CD4-positive, CD25-positive, alpha-beta regulatory T cell (primary cell): ENCODE data around the gene MMP1. TPM values are rescaled to one million over a fixed set of nuclear protein-coding genes. Genes with fewer than 3 reads are reported as not detected.
"Not testable (repeated sequence)": the region's sequence is repeated elsewhere in the genome, so short reads cannot be mapped to it uniquely, and the experiment has no call there.

ENCODE experiments used
- ATAC-seq, 2 donors: fragments of 150-1000 bp; cut with Tn5 transposase; one replicate each; pipeline ENCODE4 v1.10.0; 2021; ENCODE audit warnings: low read depth in 2 of 2, moderate number of reproducible peaks in 2 of 2, moderate library complexity in 1 of 2
- DNase-seq, 3 donors: peaks; one replicate each; pipeline versions ENCODE4 v3.0.0 to v3.0.0-alpha.2; 2012 to 2022; ENCODE audit warnings: mixed read lengths in 1 of 3
- H3K27ac ChIP-seq: one replicate; pipeline ENCODE4 v1.7.0; 2013; ENCODE audit warnings: mild to moderate bottlenecking, low read length; ENCODE audit not compliant: insufficient read depth, poor library complexity, severe bottlenecking
- H3K27me3 ChIP-seq: one replicate; pipeline ENCODE4 v1.7.0; 2013; ENCODE audit warnings: low read length; ENCODE audit not compliant: control insufficient read depth, insufficient read depth
- H3K36me3 ChIP-seq: one replicate; pipeline ENCODE4 v1.7.0; 2013; ENCODE audit warnings: mild to moderate bottlenecking, low read length, moderate library complexity; ENCODE audit not compliant: control insufficient read depth, insufficient read depth
- H3K4me1 ChIP-seq: 2 replicates; pipeline ENCODE4 v1.7.0; 2013; ENCODE audit warnings: mild to moderate bottlenecking, low read length; ENCODE audit not compliant: insufficient read depth, control insufficient read depth, poor library complexity, severe bottlenecking
- H3K4me3 ChIP-seq: one replicate; pipeline ENCODE4 v1.7.0; 2013; ENCODE audit warnings: low read depth, mild to moderate bottlenecking, low read length, moderate library complexity
- H3K9me3 ChIP-seq, 2 experiments: 1 replicate in 1 of 2; 2 replicates in 1 of 2; pipeline ENCODE4 v1.7.0; 2013; ENCODE audit warnings: low read length in 2 of 2, mild to moderate bottlenecking in 1 of 2, moderate library complexity in 1 of 2; ENCODE audit not compliant: control insufficient read depth in 2 of 2
- H3K27ac Mint-ChIP-seq, 3 donors: one replicate each; pipeline ENCODE4 v1.8.0; 2020 to 2022; ENCODE audit warnings: mild to moderate bottlenecking in 3 of 3, mixed read lengths in 3 of 3, moderate library complexity in 2 of 3
- H3K27me3 Mint-ChIP-seq: one replicate; pipeline ENCODE4 v1.8.0; 2022; ENCODE audit warnings: mild to moderate bottlenecking, mixed read lengths
- H3K36me3 Mint-ChIP-seq: one replicate; pipeline ENCODE4 v1.8.0; 2020; ENCODE audit warnings: mixed read lengths
- H3K4me1 Mint-ChIP-seq, 4 donors: one replicate each; pipeline ENCODE4 v1.8.0; 2020 to 2022; ENCODE audit warnings: mixed read lengths in 4 of 4, mild to moderate bottlenecking in 1 of 4
- H3K4me3 Mint-ChIP-seq, 4 donors: one replicate each; pipeline ENCODE4 v1.8.0; 2020 to 2022; ENCODE audit warnings: mild to moderate bottlenecking in 4 of 4, mixed read lengths in 4 of 4, moderate library complexity in 3 of 4
- H3K9me3 Mint-ChIP-seq, 7 donors: one replicate each; pipeline ENCODE4 v1.8.0; 2020 to 2022; ENCODE audit warnings: mixed read lengths in 7 of 7, mild to moderate bottlenecking in 3 of 7, moderate library complexity in 2 of 7
- polyA plus RNA-seq, 4 donors: library from polyadenylated mRNA; unstranded; fragments of 300-500 nt; fragmentation: Illumina TruSeq; gene quantifications; one replicate each; pipeline ENCODE4 v1.2.3, GENCODE V29; 2021
- total RNA-seq: library from RNA; stranded (reverse); gene quantifications from one replicate; pipeline ENCODE4 v1.2.3, GENCODE V29; 2022

Gene MMP1
- total and polyA plus RNA-seq, 5 donors from 2014 or later, result not detected

DNA sequence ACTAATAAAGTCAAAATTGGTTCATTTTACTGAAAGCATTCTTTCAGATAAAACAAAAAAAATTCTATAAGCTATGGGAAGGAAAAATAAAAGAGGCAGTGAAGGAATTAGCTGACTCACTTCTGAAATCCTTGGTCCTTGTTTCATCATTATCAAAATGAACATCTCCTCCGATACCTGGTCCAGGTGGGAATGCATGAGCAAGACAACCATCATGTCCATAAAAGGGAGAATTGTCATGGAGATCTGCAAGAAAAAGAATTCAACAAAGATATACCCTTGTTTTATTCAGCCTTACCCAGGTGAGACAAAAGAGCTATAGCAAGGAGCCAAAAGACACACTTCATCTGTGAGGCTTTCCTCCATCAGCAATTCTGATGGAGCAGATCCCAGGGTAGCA is 44.7 kb downstream of the MMP1 start:
- no peak for ATAC-seq
- Mint-ChIP-seq H3K27ac (no peak overlapping the region), H3K4me1 (no peaks in the 10 kb centered on the region), H3K9me3 (peaks cover 0 to 9% (median 1%) of the 10 kb centered on the region in 7 donors), H3K27me3 (peaks cover 13% of the 10 kb centered on the region), H3K36me3 (no peaks in the 10 kb centered on the region), H3K4me3 (no peak overlapping the region)
- Histone ChIP-seq H3K27me3 (peaks cover 7% of the 10 kb centered on the region), H3K4me3 (no peak overlapping the region), H3K27ac (no peak overlapping the region), H3K4me1 (no peaks in the 10 kb centered on the region), H3K9me3 (no peaks in the 10 kb centered on the region), H3K36me3 (no peaks in the 10 kb centered on the region)
- no peak for DNase-seq

DNA sequence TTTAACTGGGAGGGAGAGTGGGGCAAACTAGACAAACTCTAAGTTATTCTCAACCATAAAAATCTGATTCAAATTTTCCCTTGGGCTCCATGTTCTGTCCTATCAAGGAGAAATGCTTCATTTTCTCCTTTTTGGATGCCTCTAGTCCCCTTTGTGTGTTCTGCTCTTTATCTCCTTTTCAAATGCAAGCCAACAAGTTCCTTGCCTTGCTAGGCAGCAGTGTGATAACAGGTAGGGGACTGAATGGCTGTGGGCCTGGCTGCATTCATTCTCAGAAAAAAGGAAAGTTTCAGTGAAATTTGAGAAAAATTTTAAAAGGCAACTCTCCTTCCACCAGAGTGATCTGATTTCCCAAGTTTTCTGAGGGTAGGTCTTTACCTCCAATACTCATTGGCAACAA is 46.3 kb downstream of the MMP1 start:
- Histone ChIP-seq H3K27me3 (peaks cover 4% of the 10 kb centered on the region), H3K27ac (no peak overlapping the region), H3K4me1 (no peaks in the 10 kb centered on the region), H3K4me3 (no peak overlapping the region), H3K9me3 (no peaks in the 10 kb centered on the region), H3K36me3 (no peaks in the 10 kb centered on the region)
- Mint-ChIP-seq H3K36me3 (no peaks in the 10 kb centered on the region), H3K4me3 (no peak overlapping the region), H3K27ac (no peak overlapping the region), H3K9me3 (peaks cover 0 to 12% (median 7%) of the 10 kb centered on the region in 7 donors), H3K27me3 (peaks cover 6% of the 10 kb centered on the region), H3K4me1 (no peaks in the 10 kb centered on the region)
- ATAC-seq, result no peak
- DNase-seq, result no peak

DNA sequence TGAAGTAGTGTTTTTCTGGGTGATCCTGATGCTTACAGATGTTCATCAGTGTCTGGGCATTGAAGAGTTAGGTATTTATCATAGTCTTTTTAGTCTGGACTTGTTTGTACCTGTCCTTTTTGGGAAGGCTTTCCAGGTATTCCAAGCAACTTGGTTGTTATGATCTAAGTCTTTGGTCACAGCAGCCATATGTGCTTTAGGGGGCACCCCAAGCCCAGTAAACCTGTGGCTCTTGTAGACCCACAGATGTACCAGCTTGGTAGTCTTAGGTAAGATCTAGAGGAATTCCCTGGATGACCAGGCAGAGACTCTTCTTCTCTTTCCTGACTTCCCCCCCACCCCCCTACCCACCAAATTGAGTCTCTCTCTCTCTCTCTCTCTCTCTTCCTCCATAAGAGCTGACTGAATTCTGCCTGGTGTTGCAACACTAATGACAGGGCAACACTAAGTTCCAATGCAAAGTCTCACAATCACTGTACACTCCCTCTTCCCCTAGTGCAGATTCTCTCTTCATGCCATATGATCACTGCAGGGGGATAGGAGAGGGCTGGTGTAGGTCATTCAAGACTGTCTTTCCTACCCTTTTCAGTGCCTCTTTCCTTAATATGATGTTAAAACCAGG is 48.7 kb downstream of the MMP1 start:
- Mint-ChIP-seq H3K27me3 (no peaks in the 10 kb centered on the region), H3K27ac (no peak overlapping the region), H3K36me3 (no peaks in the 10 kb centered on the region), H3K4me3 (no peak overlapping the region), H3K4me1 (no peaks in the 10 kb centered on the region), H3K9me3 (peaks cover 0 to 14% (median 7%) of the 10 kb centered on the region in 7 donors)
- DNase-seq, result no peak
- Histone ChIP-seq H3K27me3 (peaks cover 4% of the 10 kb centered on the region), H3K27ac (no peak overlapping the region), H3K36me3 (no peaks in the 10 kb centered on the region), H3K9me3 (no peaks in the 10 kb centered on the region), H3K4me1 (no peaks in the 10 kb centered on the region), H3K4me3 (no peak overlapping the region)
- no peak for ATAC-seq

DNA sequence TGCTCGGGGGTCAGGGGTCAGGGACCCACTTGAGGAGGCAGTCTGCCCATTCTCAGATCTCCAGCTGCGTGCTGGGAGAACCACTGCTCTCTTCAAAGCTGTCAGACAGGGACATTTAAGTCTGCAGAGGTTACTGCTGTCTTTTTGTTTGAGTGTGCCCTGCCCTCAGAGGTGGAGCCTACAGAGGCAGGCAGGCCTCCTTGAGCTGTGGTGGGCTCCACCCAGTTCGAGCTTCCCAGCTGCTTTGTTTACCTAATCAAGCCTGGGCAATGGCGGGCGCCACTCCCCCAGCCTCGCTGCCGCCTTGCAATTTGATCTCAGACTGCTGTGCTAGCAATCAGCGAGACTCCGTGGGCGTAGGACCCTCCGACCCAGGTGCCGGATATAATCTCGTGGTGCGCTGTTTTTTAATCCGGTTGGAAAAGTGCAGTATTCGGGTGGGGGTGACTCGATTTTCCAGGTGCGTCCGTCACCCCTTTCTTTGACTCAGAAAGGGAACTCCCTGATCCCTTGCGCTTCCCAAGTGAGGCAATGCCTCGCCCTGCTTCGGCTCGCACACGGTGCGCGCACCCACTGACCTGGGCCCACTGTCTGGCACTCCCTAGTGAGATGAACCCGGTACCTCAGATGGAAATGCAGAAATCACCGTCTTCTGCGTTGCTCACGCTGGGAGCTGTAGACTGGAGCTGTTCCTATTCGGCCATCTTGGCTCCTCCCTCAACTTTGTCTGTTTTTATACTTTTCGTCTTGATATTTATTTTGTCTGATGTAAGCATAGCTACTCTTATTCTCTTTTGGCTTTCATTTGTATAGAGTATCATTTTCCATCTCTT is 51.0 kb downstream of the MMP1 start:
- H3K4me3 ChIP-seq, H3K27ac ChIP-seq, H3K27me3 ChIP-seq, H3K27me3 Mint-ChIP-seq, ATAC-seq, H3K27ac Mint-ChIP-seq, DNase-seq, H3K36me3 Mint-ChIP-seq, H3K4me1 ChIP-seq, H3K4me1 Mint-ChIP-seq, H3K9me3 ChIP-seq, H3K36me3 ChIP-seq, H3K4me3 Mint-ChIP-seq: not testable (repeated sequence)
- H3K9me3 Mint-ChIP-seq, result peaks cover 0 to 14% (median 7%) of the 10 kb centered on the region in 7 donors

Other genes with a start within 250 kb of the MMP1 start
- gene MMP20, start 172.8 kb downstream of the MMP1 start, total RNA-seq, result not detected
- not detected for gene MMP20, start 172.8 kb downstream of the MMP1 start, polyA plus RNA-seq
- gene MMP27, start 92.4 kb downstream of the MMP1 start, total RNA-seq, result not detected
- not detected for gene MMP27, start 92.4 kb downstream of the MMP1 start, polyA plus RNA-seq
- not detected for gene MMP8, start 73.2 kb downstream of the MMP1 start, total RNA-seq
- gene MMP8, start 73.2 kb downstream of the MMP1 start, polyA plus RNA-seq, result not detected
- not detected for gene MMP10, start 17.5 kb downstream of the MMP1 start, total RNA-seq
- not detected for gene MMP10, start 17.5 kb downstream of the MMP1 start, polyA plus RNA-seq
- gene MMP3, start 45.4 kb upstream of the MMP1 start, total RNA-seq, result not detected
- gene MMP3, start 45.4 kb upstream of the MMP1 start, polyA plus RNA-seq, result not detected
- not detected for gene MMP12, start 76.8 kb upstream of the MMP1 start, total RNA-seq
- gene MMP12, start 76.8 kb upstream of the MMP1 start, polyA plus RNA-seq, result not detected
- not detected for gene MMP13, start 157.6 kb upstream of the MMP1 start, total RNA-seq
- not detected for gene MMP13, start 157.6 kb upstream of the MMP1 start, polyA plus RNA-seq